GM23248 (cell line): Measurements from ENCODE around the gene PAX4.

Experiments
- EZH2 ChIP-seq: fragments of 200-600 bp; sonication (generic); IDR thresholded peaks from 2 replicates; pipeline ENCODE4 v1.6.1; 2018; ENCODE audit warnings: antibody characterized with exemption, mild to moderate bottlenecking; ENCODE audit not compliant: insufficient read depth, poor library complexity, severe bottlenecking
- EZH2phosphoT487 ChIP-seq: fragments of 200-600 bp; sonication (generic); IDR thresholded peaks from 2 replicates; pipeline ENCODE4 v1.6.1; 2018; ENCODE audit warnings: antibody characterized with exemption, moderate library complexity, mild to moderate bottlenecking, low read depth; ENCODE audit not compliant: insufficient read depth

GRCh38 chr7:127655720-127656119 lies 37.8 kb upstream of the PAX4 start:
- TF ChIP-seq EZH2 (no peak), EZH2phosphoT487 (no peak)
